IMR-90 (cell line): ENCODE measurements around the gene DUSP8. TPM values are rescaled to one million over a fixed set of nuclear protein-coding genes. Genes with fewer than 3 reads are reported as not detected.

Experiments used
- ATAC-seq: fragments of 200-7000 bp; cut with Tn5 transposase; 2 replicates; pipeline ENCODE4 v1.9.1; 2020; ENCODE audit warnings: low read depth, mild to moderate bottlenecking, moderate library complexity
- BruUV-seq: library from RNA; stranded (reverse); fragments of 400-500 nt; replicated peaks from 2 replicates; lab custom pipeline; 2021; lab: Mats Ljungman, UMichigan
- CTCF ChIA-PET: fragments of 300-600 bp; formaldehyde crosslinking; extraction: SDS; loops from one replicate; lab custom pipeline; 2021; ENCODE audit warnings: antibody characterized with exemption; lab: Yijun Ruan, JAX
- POLR2A ChIA-PET: fragments of 300-600 bp; sonication (Branson Sonifier 250); formaldehyde crosslinking; loops from one replicate; lab custom pipeline; 2022; ENCODE audit warnings: antibody characterized with exemption; ENCODE audit not compliant: unreplicated experiment; lab: Charles Lee
- DNase-seq: peaks from one replicate; pipeline ENCODE4 v3.0.0; 2013
- H2AFZ ChIP-seq: replicated peaks from 2 replicates; pipeline ENCODE3; 2013; ENCODE audit warnings: low read length, mild to moderate bottlenecking; ENCODE audit not compliant: poor library complexity
- H2AK5ac ChIP-seq: 2 replicates; pipeline ENCODE4 v1.6.1; 2013; ENCODE audit warnings: low read depth, low read length, inconsistent platforms
- H2AK9ac ChIP-seq: replicated peaks from 2 replicates; pipeline ENCODE3; 2013; ENCODE audit warnings: mild to moderate bottlenecking, low read depth, low read length, moderate library complexity; ENCODE audit not compliant: poor library complexity
- H2BK120ac ChIP-seq: 2 replicates; pipeline ENCODE4 v1.6.1; 2013; ENCODE audit warnings: low read depth, low read length, inconsistent platforms
- H2BK15ac ChIP-seq: 3 replicates; pipeline ENCODE4 v1.6.1; 2013; ENCODE audit warnings: low read depth, low read length, inconsistent platforms
- H2BK20ac ChIP-seq: 2 replicates; pipeline ENCODE4 v1.6.1; 2013; ENCODE audit warnings: low read depth, mild to moderate bottlenecking, inconsistent platforms, low read length, moderate library complexity
- H2BK5ac ChIP-seq: 2 replicates; pipeline ENCODE4 v1.6.1; 2013; ENCODE audit warnings: mild to moderate bottlenecking, low read depth, low read length, inconsistent platforms; ENCODE audit not compliant: poor library complexity, severe bottlenecking
- H3K14ac ChIP-seq: replicated peaks from 2 replicates; pipeline ENCODE4 v1.6.1; 2013; ENCODE audit warnings: low read depth, low read length, inconsistent platforms
- H3K18ac ChIP-seq: 2 replicates; pipeline ENCODE4 v1.6.1; 2013; ENCODE audit warnings: low read depth, low read length, control low read depth
- H3K23ac ChIP-seq: 2 replicates; pipeline ENCODE4 v1.6.1; 2013; ENCODE audit warnings: low read depth, low read length, inconsistent platforms
- H3K27ac ChIP-seq: 2 replicates; pipeline ENCODE4 v1.5.1; 2013; ENCODE audit warnings: mild to moderate bottlenecking, control low read depth, low read length; ENCODE audit not compliant: insufficient read depth
- H3K27me3 ChIP-seq: 2 replicates; pipeline ENCODE4 v1.6.1; 2013; ENCODE audit warnings: low read length; ENCODE audit not compliant: control insufficient read depth, insufficient read depth
- H3K36me3 ChIP-seq: 2 replicates; pipeline ENCODE4 v1.6.1; 2013; ENCODE audit warnings: low read length, mixed read lengths; ENCODE audit not compliant: control insufficient read depth, insufficient read depth
- H3K4ac ChIP-seq: 2 replicates; pipeline ENCODE4 v1.6.1; 2013; ENCODE audit warnings: low read depth, low read length, inconsistent platforms
- H3K4me1 ChIP-seq: 2 replicates; pipeline ENCODE4 v1.6.1; 2013; ENCODE audit warnings: low read length, mixed read lengths; ENCODE audit not compliant: control insufficient read depth, insufficient read depth
- H3K4me2 ChIP-seq: 2 replicates; pipeline ENCODE4 v1.6.1; 2013; ENCODE audit warnings: low read depth, mild to moderate bottlenecking, control low read depth, low read length, moderate library complexity
- H3K4me3 ChIP-seq: 2 replicates; pipeline ENCODE4 v1.5.1; 2013; ENCODE audit warnings: low read depth, mild to moderate bottlenecking, control low read depth, low read length, moderate library complexity; ENCODE audit not compliant: insufficient read depth
- H3K56ac ChIP-seq: 2 replicates; pipeline ENCODE4 v1.6.1; 2013; ENCODE audit warnings: low read length, inconsistent platforms; ENCODE audit not compliant: insufficient read depth; ENCODE audit errors: extremely low read depth
- H3K79me1 ChIP-seq, 2 experiments: 2 replicates each; pipeline ENCODE4 v1.6.1; 2013; ENCODE audit warnings: low read length in 2 of 2, inconsistent platforms in 1 of 2, low read depth in 1 of 2
- H3K9ac ChIP-seq: 2 replicates; pipeline ENCODE4 v1.6.1; 2013; ENCODE audit warnings: low read depth, low read length, control low read depth
- H3K9me1 ChIP-seq: 2 replicates; pipeline ENCODE4 v1.6.1; 2013; ENCODE audit warnings: low read length, inconsistent platforms; ENCODE audit not compliant: insufficient read depth
- H3K9me3 ChIP-seq: 2 replicates; pipeline ENCODE4 v1.6.1; 2013; ENCODE audit warnings: low read length; ENCODE audit not compliant: control insufficient read depth, insufficient read depth
- H4K20me1 ChIP-seq: 2 replicates; pipeline ENCODE4 v1.6.1; 2013; ENCODE audit warnings: low read length, inconsistent platforms; ENCODE audit not compliant: insufficient read depth
- H4K5ac ChIP-seq: 2 replicates; pipeline ENCODE4 v1.6.1; 2013; ENCODE audit warnings: mild to moderate bottlenecking, low read depth, low read length, control low read depth
- H4K8ac ChIP-seq, 2 experiments: 2 replicates each; pipeline ENCODE4 v1.6.1; 2013; ENCODE audit warnings: low read depth in 2 of 2, low read length in 2 of 2, control low read depth in 1 of 2, inconsistent platforms in 1 of 2
- H4K91ac ChIP-seq: 2 replicates; pipeline ENCODE4 v1.6.1; 2013; ENCODE audit warnings: low read depth, low read length, inconsistent platforms; ENCODE audit not compliant: insufficient read depth
- BHLHE40 ChIP-seq: fragments of 150-350 bp; IDR thresholded peaks from 2 replicates; pipeline ENCODE4 v1.6.1; 2016; ENCODE audit warnings: mild to moderate bottlenecking, low read depth, low read length
- CEBPB ChIP-seq: IDR thresholded peaks from 2 replicates; pipeline ENCODE4 v1.6.1; 2012; ENCODE audit warnings: low read depth, low read length, improper control_type of control experiment
- CHD1 ChIP-seq: IDR thresholded peaks from 2 replicates; pipeline ENCODE4 v1.6.1; 2012; ENCODE audit warnings: low read depth, low read length, improper control_type of control experiment
- CTCF ChIP-seq: conservative IDR thresholded peaks from 2 replicates; pipeline ENCODE4 v1.5.1; 2012; ENCODE audit warnings: mild to moderate bottlenecking, low read depth, low read length, improper control_type of control experiment
- FOS ChIP-seq: fragments of 150-350 bp; IDR thresholded peaks from 2 replicates; pipeline ENCODE4 v1.6.1; 2016; ENCODE audit warnings: low read depth, low read length
- MAFK ChIP-seq: IDR thresholded peaks from 2 replicates; pipeline ENCODE4 v1.6.1; 2012; ENCODE audit warnings: low read depth, low read length, improper control_type of control experiment
- MAZ ChIP-seq: IDR thresholded peaks from 2 replicates; pipeline ENCODE4 v1.6.1; 2012; ENCODE audit warnings: low read depth, mild to moderate bottlenecking, low read length, improper control_type of control experiment, moderate library complexity, borderline replicate concordance
- MXI1 ChIP-seq: IDR thresholded peaks from 2 replicates; pipeline ENCODE4 v1.6.1; 2012; ENCODE audit warnings: low read depth, mild to moderate bottlenecking, low read length, moderate library complexity, borderline replicate concordance
- NFE2L2 ChIP-seq: fragments of 150-350 bp; IDR thresholded peaks from 2 replicates; pipeline ENCODE4 v1.6.1; 2016; ENCODE audit warnings: low read depth, mild to moderate bottlenecking, low read length
- POLR2A ChIP-seq: IDR thresholded peaks from 2 replicates; pipeline ENCODE4 v1.6.1; 2012; ENCODE audit warnings: mild to moderate bottlenecking, low read depth, low read length
- RAD21 ChIP-seq: IDR thresholded peaks from 2 replicates; pipeline ENCODE4 v1.6.1; 2012; ENCODE audit warnings: low read length, improper control_type of control experiment
- RCOR1 ChIP-seq: IDR thresholded peaks from 2 replicates; pipeline ENCODE4 v1.6.1; 2012; ENCODE audit warnings: mild to moderate bottlenecking, low read length, improper control_type of control experiment; ENCODE audit not compliant: insufficient replicate concordance
- RFX5 ChIP-seq: IDR thresholded peaks from 2 replicates; pipeline ENCODE4 v1.8.0; 2012; ENCODE audit warnings: low read depth, mild to moderate bottlenecking, low read length, moderate library complexity
- SMC3 ChIP-seq: fragments of 150-350 bp; IDR thresholded peaks from 2 replicates; pipeline ENCODE4 v1.6.1; 2016; ENCODE audit warnings: low read depth, mild to moderate bottlenecking, antibody characterized with exemption, low read length, moderate library complexity
- USF2 ChIP-seq: fragments of 150-350 bp; IDR thresholded peaks from 2 replicates; pipeline ENCODE4 v1.6.1; 2017; ENCODE audit warnings: mild to moderate bottlenecking, antibody characterized with exemption, low read length, low read depth
- WGBS, 2 experiments: methylation state at CpG; one replicate each; pipeline versions ENCODE4 v1.1.5 to v1.1.7; 2013; ENCODE audit warnings: missing lambda C conversion rate in 2 of 2; ENCODE audit not compliant: insufficient read length in 1 of 2; ENCODE audit errors: extremely low coverage in 2 of 2; 5-methylcytosine and 5-hydroxymethylcytosine counted together
- dilution Hi-C: fragments of 300-500 bp; cut with HindIII; formaldehyde crosslinking; loops from one replicate; pipeline ENCODE4 v1.14.3; 2018; ENCODE audit warnings: low sequenced_read_pairs; ENCODE audit not compliant: unreplicated experiment
- in situ Hi-C: fragments of 300-500 bp; cut with MboI; formaldehyde crosslinking; loops from 3 replicates; pipeline ENCODE4 v1.14.3; 2019; ENCODE audit warnings: low sequenced_read_pairs, inconsistent platforms, mixed read lengths
- intact Hi-C: fragments of 100-400 bp; cut with micrococcal nuclease; formaldehyde crosslinking; loops from 2 replicates; pipeline ENCODE4 v1.10.0; 2022
- polyA plus RNA-seq, 3 experiments: library from polyadenylated mRNA; depleted of rRNA; stranded (reverse); fragments of >200 nt; gene quantifications; 2 replicates each; pipeline ENCODE4 v1.2.3, GENCODE V29; 2012; ENCODE audit warnings: low replicate concordance in 1 of 3
- total RNA-seq: library from RNA; depleted of rRNA; stranded (reverse); fragments of >200 nt; gene quantifications from 2 replicates; pipeline ENCODE4 v1.2.3, GENCODE V29; 2012

DUSP8 gene
- total and polyA plus RNA-seq, 2 of the 4 experiments (the other 2 are of a cell fraction) = 0.72 to 4.2 TPM

GRCh38 chr11:1573903-1574237 lies 1.8 kb upstream of the DUSP8 start:
- ChIA-PET CTCF (interaction anchor here (1.1 to 4.4 kb wide), 4 partner anchors 17 to 306 kb away, joined by 3 to 30 read pairs (median 8); no protein-coding TSS in a partner anchor), POLR2A (no interaction called here)
- intact Hi-C loops (loop anchor here (1.0 kb wide), 1 partner anchor 28 kb away; no protein-coding TSS in a partner anchor), in situ Hi-C loops (no loop called here), dilution Hi-C loops (no loop called here)
- Histone ChIP-seq H3K14ac (no peak overlapping the region), H3K4me1 (peaks cover 3% of the 10 kb centered on the region), H3K4ac (no peak overlapping the region), H3K36me3 (no peaks in the 10 kb centered on the region), H2BK15ac (no peak overlapping the region), H2AK5ac (no peak overlapping the region), H4K91ac (no peak overlapping the region), H3K56ac (no peak overlapping the region), H4K20me1 (peaks cover 33% of the 10 kb centered on the region), H3K18ac (no peak overlapping the region), H2AFZ (peak overlapping the region; percentile 72), H3K23ac (no peak overlapping the region), H4K5ac (no peak overlapping the region), H3K9me3 (peaks cover 8% of the 10 kb centered on the region), H3K9me1 (no peaks in the 10 kb centered on the region), H3K9ac (no peak overlapping the region), H2AK9ac (no peak overlapping the region), H3K27me3 (peaks cover 31% of the 10 kb centered on the region), H3K27ac (no peak overlapping the region), H3K79me1 (peaks cover 11 to 21% of the 10 kb centered on the region in 2 experiments; a peak in 2 of 4 replicates), H2BK20ac (no peak overlapping the region), H2BK120ac (no peak overlapping the region), H3K4me2 (no peak overlapping the region), H3K4me3 (no peak overlapping the region), H2BK5ac (no peak overlapping the region), H4K8ac (no peak overlapping the region)
- ATAC-seq = no peak
- no peak for DNase-seq
- BruUV-seq = no TSS peak
- WGBS, 2 experiments = 0% methylated on average over 2 of the region's 7 CpGs; no CpG with 5 or more reads in 1 of the 2 experiments
- TF ChIP-seq MAFK (no peak), CEBPB (no peak), MXI1 (no peak), RCOR1 (no peak), RAD21 (no peak), MAZ (no peak), USF2 (no peak), FOS (no peak), NFE2L2 (no peak), BHLHE40 (no peak), CTCF (no peak), CHD1 (no peak), RFX5 (no peak), POLR2A (no peak), SMC3 (no peak)
